ENCODE results near the gene PTGDR. TPM values are rescaled to one million over a fixed set of nuclear protein-coding genes. Genes with fewer than 3 reads are reported as not detected.

The PTGDR gene
- total and polyA plus RNA-seq, 10 of the 15 experiments (the other 5 are each of a cell fraction or from before 2014, with no cell fraction given): not detected

DNA sequence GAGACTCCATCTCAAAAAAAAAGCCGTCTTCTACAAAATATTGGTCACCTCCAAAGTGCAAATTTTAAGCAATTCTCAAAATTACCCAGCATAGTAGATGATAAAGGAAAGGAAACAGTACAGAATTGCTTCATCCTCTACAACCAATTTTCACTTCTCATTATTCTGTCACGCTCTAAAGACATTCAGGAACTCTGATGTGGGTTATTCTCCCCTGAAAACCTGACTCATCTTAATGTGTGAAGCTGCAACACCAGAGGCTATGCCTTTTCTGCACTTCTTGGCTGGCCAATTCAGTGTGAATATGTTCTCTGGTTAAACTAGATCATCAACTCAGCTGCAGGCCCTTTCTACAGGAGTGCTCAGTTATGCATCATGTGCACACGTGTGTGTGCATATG lies 57.6 kb downstream of the PTGDR start (continued):
- TF ChIP-seq CHD2 (IDR thresholded peaks at IDR 0.05; ENCODE audit: borderline replicate concordance, low read depth, low read length) (no peak), YY1 (IDR thresholded peaks at IDR 0.05; ENCODE audit: low read depth, low read length) (no peak), JUND (IDR thresholded peaks at IDR 0.05; ENCODE audit: low read depth, low read length) (no peak), RAD51 (IDR thresholded peaks at IDR 0.05) (0 out of 2 replicates have a peak, but pooled peaks have one; percentile 27), DPF2 (IDR thresholded peaks at IDR 0.05) (peak; percentile 92), CBX3 (IDR thresholded peaks at IDR 0.05; ENCODE audit: borderline replicate concordance, low read depth) (no peak), PAX8 (IDR thresholded peaks at IDR 0.05) (no peak), ZBED1 (IDR thresholded peaks at IDR 0.05; ENCODE audit: borderline replicate concordance) (no peak), ZNF24 (IDR thresholded peaks at IDR 0.05) (peak; percentile 24; the same call in 1 of the 2 replicates), PAX5 (IDR thresholded peaks at IDR 0.05; ENCODE audit: borderline replicate concordance, low read depth, low read length) (peak; percentile 92), ATF7 (IDR thresholded peaks at IDR 0.05; ENCODE audit: low read depth) (peak; percentile 89), ZNF207 (IDR thresholded peaks at IDR 0.05; ENCODE audit: borderline replicate concordance) (no peak; the same call in 1 of the 2 replicates)
- TF ChIP-seq, protein P1, sequence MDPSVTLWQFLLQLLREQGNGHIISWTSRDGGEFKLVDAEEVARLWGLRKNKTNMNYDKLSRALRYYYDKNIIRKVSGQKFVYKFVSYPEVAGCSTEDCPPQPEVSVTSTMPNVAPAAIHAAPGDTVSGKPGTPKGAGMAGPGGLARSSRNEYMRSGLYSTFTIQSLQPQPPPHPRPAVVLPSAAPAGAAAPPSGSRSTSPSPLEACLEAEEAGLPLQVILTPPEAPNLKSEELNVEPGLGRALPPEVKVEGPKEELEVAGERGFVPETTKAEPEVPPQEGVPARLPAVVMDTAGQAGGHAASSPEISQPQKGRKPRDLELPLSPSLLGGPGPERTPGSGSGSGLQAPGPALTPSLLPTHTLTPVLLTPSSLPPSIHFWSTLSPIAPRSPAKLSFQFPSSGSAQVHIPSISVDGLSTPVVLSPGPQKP (IDR thresholded peaks at IDR 0.05; ENCODE audit: low read depth, low read length): no peak
- TF ChIP-seq, protein P2, sequence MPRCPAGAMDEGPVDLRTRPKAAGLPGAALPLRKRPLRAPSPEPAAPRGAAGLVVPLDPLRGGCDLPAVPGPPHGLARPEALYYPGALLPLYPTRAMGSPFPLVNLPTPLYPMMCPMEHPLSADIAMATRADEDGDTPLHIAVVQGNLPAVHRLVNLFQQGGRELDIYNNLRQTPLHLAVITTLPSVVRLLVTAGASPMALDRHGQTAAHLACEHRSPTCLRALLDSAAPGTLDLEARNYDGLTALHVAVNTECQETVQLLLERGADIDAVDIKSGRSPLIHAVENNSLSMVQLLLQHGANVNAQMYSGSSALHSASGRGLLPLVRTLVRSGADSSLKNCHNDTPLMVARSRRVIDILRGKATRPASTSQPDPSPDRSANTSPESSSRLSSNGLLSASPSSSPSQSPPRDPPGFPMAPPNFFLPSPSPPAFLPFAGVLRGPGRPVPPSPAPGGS (IDR thresholded peaks at IDR 0.05; ENCODE audit: borderline replicate concordance, insufficient read depth, low read depth, low read length, poor library complexity, severe bottlenecking): no peak
- TF ChIP-seq, protein P3, sequence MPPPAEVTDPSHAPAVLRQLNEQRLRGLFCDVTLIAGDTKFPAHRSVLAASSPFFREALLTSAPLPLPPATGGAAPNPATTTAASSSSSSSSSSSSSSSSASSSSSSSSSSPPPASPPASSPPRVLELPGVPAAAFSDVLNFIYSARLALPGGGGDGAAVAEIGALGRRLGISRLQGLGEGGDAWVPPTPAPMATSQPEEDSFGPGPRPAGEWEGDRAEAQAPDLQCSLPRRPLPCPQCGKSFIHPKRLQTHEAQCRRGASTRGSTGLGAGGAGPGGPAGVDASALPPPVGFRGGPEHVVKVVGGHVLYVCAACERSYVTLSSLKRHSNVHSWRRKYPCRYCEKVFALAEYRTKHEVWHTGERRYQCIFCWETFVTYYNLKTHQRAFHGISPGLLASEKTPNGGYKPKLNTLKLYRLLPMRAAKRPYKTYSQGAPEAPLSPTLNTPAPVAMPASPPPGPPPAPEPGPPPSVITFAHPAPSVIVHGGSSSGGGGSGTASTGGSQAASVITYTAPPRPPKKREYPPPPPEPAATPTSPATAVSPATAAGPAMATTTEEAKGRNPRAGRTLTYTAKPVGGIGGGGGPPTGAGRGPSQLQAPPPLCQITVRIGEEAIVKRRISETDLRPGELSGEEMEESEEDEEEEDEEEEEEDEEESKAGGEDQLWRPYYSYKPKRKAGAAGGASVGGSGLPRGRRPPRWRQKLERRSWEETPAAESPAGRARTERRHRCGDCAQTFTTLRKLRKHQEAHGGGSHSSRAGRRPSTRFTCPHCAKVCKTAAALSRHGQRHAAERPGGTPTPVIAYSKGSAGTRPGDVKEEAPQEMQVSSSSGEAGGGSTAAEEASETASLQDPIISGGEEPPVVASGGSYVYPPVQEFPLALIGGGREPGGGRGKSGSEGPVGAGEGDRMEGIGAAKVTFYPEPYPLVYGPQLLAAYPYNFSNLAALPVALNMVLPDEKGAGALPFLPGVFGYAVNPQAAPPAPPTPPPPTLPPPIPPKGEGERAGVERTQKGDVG (CRISPR knock-in tag; IDR thresholded peaks at IDR 0.05): no peak
- TF ChIP-seq, protein P4, sequence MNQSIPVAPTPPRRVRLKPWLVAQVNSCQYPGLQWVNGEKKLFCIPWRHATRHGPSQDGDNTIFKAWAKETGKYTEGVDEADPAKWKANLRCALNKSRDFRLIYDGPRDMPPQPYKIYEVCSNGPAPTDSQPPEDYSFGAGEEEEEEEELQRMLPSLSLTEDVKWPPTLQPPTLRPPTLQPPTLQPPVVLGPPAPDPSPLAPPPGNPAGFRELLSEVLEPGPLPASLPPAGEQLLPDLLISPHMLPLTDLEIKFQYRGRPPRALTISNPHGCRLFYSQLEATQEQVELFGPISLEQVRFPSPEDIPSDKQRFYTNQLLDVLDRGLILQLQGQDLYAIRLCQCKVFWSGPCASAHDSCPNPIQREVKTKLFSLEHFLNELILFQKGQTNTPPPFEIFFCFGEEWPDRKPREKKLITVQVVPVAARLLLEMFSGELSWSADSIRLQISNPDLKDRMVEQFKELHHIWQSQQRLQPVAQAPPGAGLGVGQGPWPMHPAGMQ (IDR thresholded peaks at IDR 0.05; ENCODE audit: borderline replicate concordance): no peak
- TF ChIP-seq, protein P5, sequence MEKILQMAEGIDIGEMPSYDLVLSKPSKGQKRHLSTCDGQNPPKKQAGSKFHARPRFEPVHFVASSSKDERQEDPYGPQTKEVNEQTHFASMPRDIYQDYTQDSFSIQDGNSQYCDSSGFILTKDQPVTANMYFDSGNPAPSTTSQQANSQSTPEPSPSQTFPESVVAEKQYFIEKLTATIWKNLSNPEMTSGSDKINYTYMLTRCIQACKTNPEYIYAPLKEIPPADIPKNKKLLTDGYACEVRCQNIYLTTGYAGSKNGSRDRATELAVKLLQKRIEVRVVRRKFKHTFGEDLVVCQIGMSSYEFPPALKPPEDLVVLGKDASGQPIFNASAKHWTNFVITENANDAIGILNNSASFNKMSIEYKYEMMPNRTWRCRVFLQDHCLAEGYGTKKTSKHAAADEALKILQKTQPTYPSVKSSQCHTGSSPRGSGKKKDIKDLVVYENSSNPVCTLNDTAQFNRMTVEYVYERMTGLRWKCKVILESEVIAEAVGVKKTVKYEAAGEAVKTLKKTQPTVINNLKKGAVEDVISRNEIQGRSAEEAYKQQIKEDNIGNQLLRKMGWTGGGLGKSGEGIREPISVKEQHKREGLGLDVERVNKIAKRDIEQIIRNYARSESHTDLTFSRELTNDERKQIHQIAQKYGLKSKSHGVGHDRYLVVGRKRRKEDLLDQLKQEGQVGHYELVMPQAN (conservative IDR thresholded peaks at IDR 0.05): no peak
- TF ChIP-seq, protein P6, sequence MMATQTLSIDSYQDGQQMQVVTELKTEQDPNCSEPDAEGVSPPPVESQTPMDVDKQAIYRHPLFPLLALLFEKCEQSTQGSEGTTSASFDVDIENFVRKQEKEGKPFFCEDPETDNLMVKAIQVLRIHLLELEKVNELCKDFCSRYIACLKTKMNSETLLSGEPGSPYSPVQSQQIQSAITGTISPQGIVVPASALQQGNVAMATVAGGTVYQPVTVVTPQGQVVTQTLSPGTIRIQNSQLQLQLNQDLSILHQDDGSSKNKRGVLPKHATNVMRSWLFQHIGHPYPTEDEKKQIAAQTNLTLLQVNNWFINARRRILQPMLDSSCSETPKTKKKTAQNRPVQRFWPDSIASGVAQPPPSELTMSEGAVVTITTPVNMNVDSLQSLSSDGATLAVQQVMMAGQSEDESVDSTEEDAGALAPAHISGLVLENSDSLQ (IDR thresholded peaks at IDR 0.05): no peak
- TF ChIP-seq, protein P7, sequence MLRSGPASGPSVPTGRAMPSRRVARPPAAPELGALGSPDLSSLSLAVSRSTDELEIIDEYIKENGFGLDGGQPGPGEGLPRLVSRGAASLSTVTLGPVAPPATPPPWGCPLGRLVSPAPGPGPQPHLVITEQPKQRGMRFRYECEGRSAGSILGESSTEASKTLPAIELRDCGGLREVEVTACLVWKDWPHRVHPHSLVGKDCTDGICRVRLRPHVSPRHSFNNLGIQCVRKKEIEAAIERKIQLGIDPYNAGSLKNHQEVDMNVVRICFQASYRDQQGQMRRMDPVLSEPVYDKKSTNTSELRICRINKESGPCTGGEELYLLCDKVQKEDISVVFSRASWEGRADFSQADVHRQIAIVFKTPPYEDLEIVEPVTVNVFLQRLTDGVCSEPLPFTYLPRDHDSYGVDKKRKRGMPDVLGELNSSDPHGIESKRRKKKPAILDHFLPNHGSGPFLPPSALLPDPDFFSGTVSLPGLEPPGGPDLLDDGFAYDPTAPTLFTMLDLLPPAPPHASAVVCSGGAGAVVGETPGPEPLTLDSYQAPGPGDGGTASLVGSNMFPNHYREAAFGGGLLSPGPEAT (IDR thresholded peaks at IDR 0.05; ENCODE audit: low read depth): peak; percentile 90
